ENCODE data around the gene RYR2. TPM values are rescaled to one million over a fixed set of nuclear protein-coding genes. Genes with fewer than 3 reads are reported as not detected.

The RYR2 gene
- total RNA-seq, 4 donors from 2014 or later, result 0.13 to 2.5 (median 0.88) TPM

DNA sequence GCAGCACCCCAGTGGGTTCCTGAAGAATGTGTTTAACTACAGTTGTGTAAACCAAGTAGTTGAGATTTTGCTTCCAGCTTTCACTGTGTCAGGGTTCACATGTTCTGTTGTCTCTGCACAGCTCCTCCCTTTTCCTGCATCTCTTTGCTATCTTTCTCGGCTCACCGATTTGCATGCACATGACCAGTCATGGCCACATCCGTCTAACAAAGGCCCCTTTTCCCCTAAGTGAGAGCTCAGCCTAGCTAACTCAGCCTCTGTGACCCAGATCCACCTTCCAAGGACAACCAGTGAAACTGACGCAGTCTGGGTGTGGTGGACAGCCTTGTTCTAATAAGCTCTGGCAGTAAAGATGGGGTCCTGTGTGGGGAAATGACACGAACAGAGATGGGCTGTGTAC, 747.6 kb downstream of the RYR2 start:
- Histone ChIP-seq H3K36me3 (no peaks in the 10 kb centered on the region), H3K9me3 (no peaks in the 10 kb centered on the region), H3K4me1 (no peaks in the 10 kb centered on the region), H3K4me3 (no peak overlapping the region), H3K27ac (no peak overlapping the region), H3K27me3 (no peaks in the 10 kb centered on the region)
- TF ChIP-seq POLR2A (IDR thresholded peaks at IDR 0.05) (no peak), CTCF (IDR thresholded peaks at IDR 0.05) (no peak)
- DNase-seq, result no peak

- Histone ChIP-seq H3K27me3 (no peaks in the 10 kb centered on the region), H3K9me3 (no peaks in the 10 kb centered on the region), H3K4me3 (no peak overlapping the region), H3K36me3 (no peaks in the 10 kb centered on the region), H3K27ac (no peak overlapping the region), H3K4me1 (no peaks in the 10 kb centered on the region)
- TF ChIP-seq POLR2A (IDR thresholded peaks at IDR 0.05) (no peak), CTCF (IDR thresholded peaks at IDR 0.05) (no peak)
- DNase-seq, result no peak
Measured at GRCh38 chr1:237791592-237791991, 749.6 kb downstream of the RYR2 start.

DNA sequence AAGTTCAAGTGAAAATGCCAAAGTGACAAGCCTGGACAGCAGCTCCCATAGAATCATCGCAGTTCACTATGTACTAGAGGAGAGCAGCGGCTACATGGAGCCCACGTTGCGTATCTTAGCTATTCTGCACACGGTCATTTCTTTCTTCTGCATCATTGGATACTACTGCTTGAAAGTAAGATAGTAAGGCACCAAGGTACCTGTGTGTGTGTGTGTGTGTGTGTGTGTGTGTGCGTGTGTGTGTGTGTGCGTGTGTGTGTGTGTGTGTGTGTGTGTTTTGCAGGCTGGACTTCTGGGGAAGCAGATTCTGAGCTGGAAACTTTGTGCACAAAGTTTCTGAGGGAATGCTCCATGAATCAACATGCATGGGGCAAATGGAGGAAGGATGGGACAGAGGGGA, 750.2 kb downstream of the RYR2 start:
- TF ChIP-seq POLR2A (IDR thresholded peaks at IDR 0.05), result no peak
- TF ChIP-seq CTCF (IDR thresholded peaks at IDR 0.05), result no peak
- no peak for DNase-seq
- no peak overlapping the region for H3K4me3 ChIP-seq
- H3K27me3 ChIP-seq, result no peaks in the 10 kb centered on the region
- no peaks in the 10 kb centered on the region for H3K9me3 ChIP-seq
- no peak overlapping the region for H3K27ac ChIP-seq
- H3K36me3 ChIP-seq, result no peaks in the 10 kb centered on the region
- no peaks in the 10 kb centered on the region for H3K4me1 ChIP-seq

GRCh38 chr1:237792726-237793125, 750.7 kb downstream of the RYR2 start:
- no peak overlapping the region for H3K27ac ChIP-seq
- H3K36me3 ChIP-seq, result no peaks in the 10 kb centered on the region
- no peak overlapping the region for H3K4me3 ChIP-seq
- no peak for DNase-seq
- H3K4me1 ChIP-seq, result no peaks in the 10 kb centered on the region
- H3K9me3 ChIP-seq, result no peaks in the 10 kb centered on the region
- H3K27me3 ChIP-seq, result no peaks in the 10 kb centered on the region
- TF ChIP-seq POLR2A (IDR thresholded peaks at IDR 0.05) (no peak), CTCF (IDR thresholded peaks at IDR 0.05) (no peak)

DNA sequence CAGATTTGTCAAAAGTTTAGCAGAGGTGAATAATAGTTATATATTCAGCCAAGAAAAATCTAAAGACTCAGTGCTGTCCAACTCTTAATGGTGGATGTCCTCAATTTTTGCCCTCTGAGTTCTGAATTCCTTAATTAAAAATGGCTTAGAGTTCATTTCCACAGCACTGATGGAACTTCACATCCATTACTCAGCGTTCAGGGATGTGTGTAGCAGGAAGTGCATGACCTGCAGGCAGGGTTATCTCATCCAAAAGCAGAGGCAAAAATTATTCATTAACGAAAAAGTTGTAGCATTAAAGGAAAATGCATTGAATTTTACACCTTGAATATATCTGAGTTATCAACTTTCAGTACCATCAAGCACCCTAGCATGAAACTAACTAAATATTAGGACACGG, 752.1 kb downstream of the RYR2 start:
- no peak for DNase-seq
- Histone ChIP-seq H3K4me3 (no peak overlapping the region), H3K27ac (no peak overlapping the region), H3K27me3 (no peaks in the 10 kb centered on the region), H3K36me3 (no peaks in the 10 kb centered on the region), H3K4me1 (no peaks in the 10 kb centered on the region), H3K9me3 (no peaks in the 10 kb centered on the region)
- no peak for TF ChIP-seq POLR2A (IDR thresholded peaks at IDR 0.05)
- TF ChIP-seq CTCF (IDR thresholded peaks at IDR 0.05), result no peak

- Histone ChIP-seq H3K4me1 (no peaks in the 10 kb centered on the region), H3K27me3 (no peaks in the 10 kb centered on the region), H3K36me3 (no peaks in the 10 kb centered on the region), H3K27ac (no peak overlapping the region), H3K9me3 (no peaks in the 10 kb centered on the region), H3K4me3 (no peak overlapping the region)
- DNase-seq, result no peak
- no peak for TF ChIP-seq POLR2A (IDR thresholded peaks at IDR 0.05)
- no peak for TF ChIP-seq CTCF (IDR thresholded peaks at IDR 0.05)
Measured at GRCh38 chr1:237795558-237795957, 753.6 kb downstream of the RYR2 start.
